Activated T-cell treated with anti-CD3 and anti-CD28 coated beads, Interleukin-2, amount 50 U/mL, for 4 hours (primary cell): ENCODE measurements around the gene AGBL3. TPM values are rescaled to one million over a fixed set of nuclear protein-coding genes. Genes with fewer than 3 reads are reported as not detected.
"Not testable (repeated sequence)": the region's sequence is repeated elsewhere in the genome, so short reads cannot be mapped to it uniquely, and the experiment has no call there.

ENCODE experiments used
- ATAC-seq, 2 donors: fragments of 200-7000 bp; cut with Tn5 transposase; one replicate each; pipeline ENCODE4 v1.10.0; 2021
- DNase-seq: peaks from one replicate; pipeline ENCODE4 v3.0.0-alpha.2; 2020
- H3K27me3 Mint-ChIP-seq: one replicate; pipeline ENCODE4 v1.8.0; 2021; ENCODE audit warnings: low read depth, mixed read lengths
- H3K36me3 Mint-ChIP-seq: one replicate; pipeline ENCODE4 v1.8.0; 2022; ENCODE audit warnings: mixed read lengths; ENCODE audit not compliant: insufficient read depth
- H3K4me1 Mint-ChIP-seq: one replicate; pipeline ENCODE4 v1.8.0; 2021; ENCODE audit warnings: low read depth, mixed read lengths
- H3K4me3 Mint-ChIP-seq: one replicate; pipeline ENCODE4 v1.8.0; 2021; ENCODE audit warnings: mild to moderate bottlenecking, moderate library complexity, mixed read lengths
- H3K9me3 Mint-ChIP-seq: one replicate; pipeline ENCODE4 v1.8.0; 2021; ENCODE audit warnings: mixed read lengths
- total RNA-seq, 3 donors: library from RNA; stranded (reverse); gene quantifications; one replicate each; pipeline ENCODE4 v1.2.1, GENCODE V29; 2021

Gene AGBL3
- total RNA-seq, 3 donors from 2014 or later, result 1.2 to 2.7 (median 2.1) TPM

DNA sequence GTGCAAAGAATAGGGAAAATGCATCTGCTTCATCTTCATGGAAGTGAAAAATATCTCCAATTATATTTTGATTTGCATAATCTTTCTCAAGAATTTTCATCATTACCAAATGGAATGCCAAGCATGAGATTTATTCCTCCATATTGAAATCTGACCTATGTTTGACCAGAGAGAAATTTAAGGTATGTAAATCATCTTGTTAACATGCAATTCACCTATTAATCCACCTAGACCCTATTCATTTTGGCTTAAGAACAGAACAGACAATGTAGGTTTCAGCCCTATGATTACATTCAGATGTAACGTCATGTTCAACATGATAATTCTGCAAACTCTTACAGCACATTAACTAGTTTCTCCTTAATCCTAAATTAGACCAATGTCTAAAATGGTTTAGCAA, 130.8 kb downstream of the AGBL3 start:
- Mint-ChIP-seq H3K27me3 (no peaks in the 10 kb centered on the region), H3K4me3 (no peak overlapping the region), H3K4me1 (no peaks in the 10 kb centered on the region), H3K36me3 (peaks cover 34% of the 10 kb centered on the region), H3K9me3 (peaks cover 22% of the 10 kb centered on the region)
- ATAC-seq, result no peak
- no peak for DNase-seq

GRCh38 chr7:135121868-135122267, 135.6 kb downstream of the AGBL3 start:
- Mint-ChIP-seq H3K9me3 (peaks cover 34% of the 10 kb centered on the region), H3K4me3 (no peak overlapping the region), H3K4me1 (no peaks in the 10 kb centered on the region), H3K36me3 (peaks cover 31% of the 10 kb centered on the region), H3K27me3 (no peaks in the 10 kb centered on the region)
- no peak for DNase-seq
- ATAC-seq, result no peak

GRCh38 chr7:135124631-135125030, 138.3 kb downstream of the AGBL3 start:
- H3K27me3 Mint-ChIP-seq, H3K4me3 Mint-ChIP-seq, H3K4me1 Mint-ChIP-seq, ATAC-seq, DNase-seq: not testable (repeated sequence)
- Mint-ChIP-seq H3K9me3 (peaks cover 28% of the 10 kb centered on the region), H3K36me3 (peaks cover 17% of the 10 kb centered on the region)

GRCh38 chr7:135128931-135129330, 142.6 kb downstream of the AGBL3 start:
- ATAC-seq (no peak), DNase-seq (no peak)
- peaks cover 13% of the 10 kb centered on the region for H3K36me3 Mint-ChIP-seq
- peaks cover 23% of the 10 kb centered on the region for H3K9me3 Mint-ChIP-seq
- no peak overlapping the region for H3K4me3 Mint-ChIP-seq
- no peaks in the 10 kb centered on the region for H3K27me3 Mint-ChIP-seq
- no peaks in the 10 kb centered on the region for H3K4me1 Mint-ChIP-seq

- H3K9me3 Mint-ChIP-seq, result peaks cover 18% of the 10 kb centered on the region
- H3K27me3 Mint-ChIP-seq, result no peaks in the 10 kb centered on the region
- H3K4me3 Mint-ChIP-seq, result no peak overlapping the region
- ATAC-seq, result no peak
- DNase-seq, result no peak
- H3K36me3 Mint-ChIP-seq, result peaks cover 13% of the 10 kb centered on the region
- H3K4me1 Mint-ChIP-seq, result no peaks in the 10 kb centered on the region
Measured at GRCh38 chr7:135129579-135129978, 143.3 kb downstream of the AGBL3 start.

DNA sequence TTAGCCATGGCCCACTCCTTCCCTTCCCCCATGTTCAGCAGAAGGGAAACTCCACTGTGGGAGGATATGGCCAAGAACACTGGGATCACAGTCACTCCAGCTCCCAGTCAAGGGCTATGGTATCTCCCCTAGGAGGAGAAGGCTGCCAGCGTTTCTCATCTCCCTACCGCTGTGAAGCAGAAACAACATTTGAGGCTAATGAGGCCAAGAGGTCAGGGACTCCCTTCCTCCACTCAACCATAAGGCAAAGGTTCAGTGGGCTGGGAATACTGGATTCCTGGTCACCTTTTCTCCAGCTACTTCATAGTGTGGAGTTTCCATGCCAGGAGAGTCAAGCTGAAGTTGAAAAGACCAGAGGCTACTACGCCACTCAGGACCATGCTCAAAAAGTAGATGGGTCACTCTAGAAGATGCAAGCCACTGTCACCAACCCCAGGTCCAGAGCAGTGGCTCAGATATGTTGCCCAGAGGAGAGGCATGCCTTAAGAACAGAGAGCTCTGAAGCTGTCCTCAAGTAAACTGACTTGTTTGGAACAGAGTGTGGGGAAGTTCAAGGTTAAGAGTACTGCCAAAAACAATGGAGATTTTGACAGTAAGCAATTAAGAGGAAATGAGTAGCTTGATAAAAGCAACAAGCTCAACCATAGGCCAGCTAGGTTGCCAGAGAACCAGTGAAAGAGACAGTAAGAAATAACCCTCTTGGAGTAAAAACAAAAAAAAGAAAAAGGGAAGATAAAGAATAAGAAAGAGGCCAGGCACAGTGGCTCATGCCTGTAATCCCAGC, 157.8 kb downstream of the AGBL3 start:
- Mint-ChIP-seq H3K27me3 (no peaks in the 10 kb centered on the region), H3K36me3 (peaks cover 15% of the 10 kb centered on the region), H3K9me3 (peaks cover 17% of the 10 kb centered on the region), H3K4me3 (no peak overlapping the region), H3K4me1 (peaks cover 39% of the 10 kb centered on the region)
- no peak for ATAC-seq
- no peak for DNase-seq

- Mint-ChIP-seq H3K4me1 (peaks cover 70% of the 10 kb centered on the region), H3K36me3 (peaks cover 17% of the 10 kb centered on the region), H3K4me3 (peak overlapping the region; percentile 91), H3K27me3 (no peaks in the 10 kb centered on the region), H3K9me3 (no peaks in the 10 kb centered on the region)
- peak; percentile 1 to 12 for ATAC-seq
- no peak for DNase-seq
Measured at GRCh38 chr7:135147341-135147898, 161.1 kb downstream of the AGBL3 start.

- Mint-ChIP-seq H3K36me3 (peaks cover 22% of the 10 kb centered on the region), H3K4me3 (peak within 1 kb of the TSS; percentile 91), H3K4me1 (peaks cover 76% of the 10 kb centered on the region), H3K27me3 (no peaks in the 10 kb centered on the region), H3K9me3 (peaks cover 4% of the 10 kb centered on the region)
- ATAC-seq, result peak; percentile 85 to 90
- peak; percentile 49 for DNase-seq
Measured at GRCh38 chr7:135147899-135148721, 161.8 kb downstream of the AGBL3 start, which contains the start of gene TMEM140. TMEM140 (plus strand) TSS chr7:135148072; CDS start chr7:135164442, 16,370 bp downstream.

- H3K9me3 Mint-ChIP-seq, result peaks cover 22% of the 10 kb centered on the region
- DNase-seq (no peak), ATAC-seq (no peak)
- peaks cover 37% of the 10 kb centered on the region for H3K36me3 Mint-ChIP-seq
- no peaks in the 10 kb centered on the region for H3K27me3 Mint-ChIP-seq
- H3K4me1 Mint-ChIP-seq, result peaks cover 87% of the 10 kb centered on the region
- H3K4me3 Mint-ChIP-seq, result peak overlapping the region; percentile 91
Measured at GRCh38 chr7:135150072-135150782, 163.9 kb downstream of the AGBL3 start.

DNA sequence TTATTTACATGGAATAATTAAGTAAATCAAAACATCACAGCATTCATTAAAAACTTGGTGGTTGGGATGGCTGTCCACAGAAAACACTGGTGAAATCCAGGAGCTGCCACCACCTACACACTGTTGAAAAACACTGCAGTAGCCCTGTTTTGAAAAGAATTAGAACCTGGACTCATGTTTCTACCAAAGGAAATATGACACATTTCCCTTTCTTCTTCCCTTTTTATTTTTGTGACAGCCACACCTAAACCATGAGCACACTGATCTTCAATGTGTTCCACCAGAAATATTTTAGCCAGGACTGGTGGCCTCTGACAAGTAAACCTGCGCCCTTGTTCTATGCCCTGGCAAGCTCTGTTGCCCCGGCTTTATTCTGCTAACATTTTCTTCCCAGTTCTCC, 164.8 kb downstream of the AGBL3 start:
- Mint-ChIP-seq H3K36me3 (peaks cover 45% of the 10 kb centered on the region), H3K27me3 (no peaks in the 10 kb centered on the region), H3K4me1 (peaks cover 79% of the 10 kb centered on the region)

GRCh38 chr7:135151533-135151932, 165.2 kb downstream of the AGBL3 start:
- Mint-ChIP-seq H3K36me3 (peaks cover 49% of the 10 kb centered on the region), H3K4me1 (peaks cover 75% of the 10 kb centered on the region), H3K9me3 (peaks cover 33% of the 10 kb centered on the region), H3K4me3 (peak overlapping the region; percentile 17), H3K27me3 (no peaks in the 10 kb centered on the region)
- no peak for ATAC-seq
- no peak for DNase-seq

More for the DNA sequence above, 164.8 kb downstream of the AGBL3 start:
- DNase-seq (no peak), ATAC-seq (no peak)
- peaks cover 29% of the 10 kb centered on the region for H3K9me3 Mint-ChIP-seq
- H3K4me3 Mint-ChIP-seq, result peak overlapping the region; percentile 17

DNA sequence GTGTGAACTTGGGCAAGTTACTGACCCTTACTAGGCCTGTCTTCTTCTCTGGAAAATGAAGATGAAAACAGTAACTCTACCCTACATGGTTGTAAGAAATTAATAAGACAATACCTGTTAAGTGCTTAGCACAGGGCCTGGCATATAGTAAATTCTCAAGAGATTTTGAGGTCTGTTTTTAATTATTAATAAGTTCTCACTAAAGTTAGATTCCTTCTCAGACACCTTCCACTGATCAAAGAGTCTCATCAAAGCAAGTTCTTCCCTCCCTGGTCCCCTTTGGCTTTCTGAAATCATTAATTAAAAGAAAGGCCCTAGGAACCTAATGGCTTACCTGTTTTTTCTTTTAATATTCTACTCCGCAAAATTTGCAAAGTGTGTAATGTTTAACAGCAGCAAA, 166.1 kb downstream of the AGBL3 start:
- no peak overlapping the region for H3K4me3 Mint-ChIP-seq
- peaks cover 33% of the 10 kb centered on the region for H3K9me3 Mint-ChIP-seq
- H3K27me3 Mint-ChIP-seq, result no peaks in the 10 kb centered on the region
- ATAC-seq, result no peak
- no peak for DNase-seq
- peaks cover 58% of the 10 kb centered on the region for H3K36me3 Mint-ChIP-seq
- H3K4me1 Mint-ChIP-seq, result peaks cover 75% of the 10 kb centered on the region

GRCh38 chr7:135154734-135155133, 168.4 kb downstream of the AGBL3 start:
- DNase-seq (no peak), ATAC-seq (no peak)
- Mint-ChIP-seq H3K4me1 (peaks cover 74% of the 10 kb centered on the region), H3K9me3 (peaks cover 36% of the 10 kb centered on the region), H3K36me3 (peaks cover 73% of the 10 kb centered on the region), H3K4me3 (no peak overlapping the region), H3K27me3 (no peaks in the 10 kb centered on the region)

- H3K4me1 Mint-ChIP-seq, result peaks cover 74% of the 10 kb centered on the region
- DNase-seq (no peak), ATAC-seq (no peak)
- H3K36me3 Mint-ChIP-seq, result peaks cover 82% of the 10 kb centered on the region
- peaks cover 39% of the 10 kb centered on the region for H3K9me3 Mint-ChIP-seq
- H3K4me3 Mint-ChIP-seq, result no peak overlapping the region
- H3K27me3 Mint-ChIP-seq, result no peaks in the 10 kb centered on the region
Measured at GRCh38 chr7:135156290-135156689, 170.0 kb downstream of the AGBL3 start.
